Keratinocyte (primary cell): Measurements from ENCODE around the gene SH3BGRL. TPM values are rescaled to one million over a fixed set of nuclear protein-coding genes. Genes with fewer than 3 reads are reported as not detected.
"Not testable (repeated sequence)": the region's sequence is repeated elsewhere in the genome, so short reads cannot be mapped to it uniquely, and the experiment has no call there.

ENCODE experiments used
- DNase-seq: peaks from one replicate; pipeline ENCODE4 v3.0.0-alpha.2; 2011; ENCODE audit warnings: low read depth, missing footprints, low spot score
- FAIRE-seq: peaks from 2 replicates; lab custom pipeline; 2011; peaks lifted over from hg19 to GRCh38; lab: Jason Lieb, UNC
- H2AFZ ChIP-seq: 2 replicates; pipeline ENCODE4 v1.6.0; 2012; ENCODE audit warnings: low read length, control low read depth, inconsistent platforms; ENCODE audit not compliant: control insufficient read depth
- H3K27ac ChIP-seq: 2 replicates; pipeline ENCODE4 v1.5.1; 2011; ENCODE audit warnings: low read length; ENCODE audit not compliant: control insufficient read depth, insufficient read depth
- H3K27me3 ChIP-seq: 3 replicates; pipeline ENCODE4 v1.6.0; 2011; ENCODE audit warnings: low read length; ENCODE audit not compliant: control insufficient read depth, insufficient read depth; ENCODE audit errors: extremely low read depth
- H3K36me3 ChIP-seq, 2 experiments: 2 replicates in 1 of 2; 3 replicates in 1 of 2; pipeline ENCODE4 v1.5.1; 2011; ENCODE audit warnings: low read length in 2 of 2, mild to moderate bottlenecking in 1 of 2; ENCODE audit not compliant: control insufficient read depth in 2 of 2, insufficient read depth in 2 of 2; ENCODE audit errors: extremely low read depth in 1 of 2
- H3K4me1 ChIP-seq: 3 replicates; pipeline ENCODE4 v1.5.1; 2011; ENCODE audit warnings: low read length; ENCODE audit not compliant: control insufficient read depth, insufficient read depth; ENCODE audit errors: extremely low read depth
- H3K4me2 ChIP-seq: 3 replicates; pipeline ENCODE4 v1.6.0; 2011; ENCODE audit warnings: low read depth, low read length; ENCODE audit not compliant: control insufficient read depth, insufficient read depth; ENCODE audit errors: extremely low read depth
- H3K4me3 ChIP-seq, 3 experiments: fragments of 200-600 bp in 1 of 3; sonication (generic) in 1 of 3; 2 replicates in 2 of 3; 3 replicates in 1 of 3; pipeline ENCODE4 v1.5.1; 2011 to 2016; ENCODE audit warnings: low read length in 3 of 3, mild to moderate bottlenecking in 3 of 3, control low read depth in 2 of 3, inconsistent platforms in 1 of 3, low read depth in 1 of 3, mixed read lengths in 1 of 3, mixed run types in 1 of 3, moderate library complexity in 1 of 3; ENCODE audit not compliant: control insufficient read depth in 2 of 3, insufficient read depth in 2 of 3; ENCODE audit errors: extremely low read depth in 1 of 3
- H3K79me2 ChIP-seq: 2 replicates; pipeline ENCODE4 v1.6.0; 2012; ENCODE audit warnings: low read length; ENCODE audit not compliant: control insufficient read depth, insufficient read depth
- H3K9ac ChIP-seq: 3 replicates; pipeline ENCODE4 v1.6.0; 2011; ENCODE audit warnings: low read length; ENCODE audit not compliant: control insufficient read depth, insufficient read depth; ENCODE audit errors: extremely low read depth
- H3K9me1 ChIP-seq: 3 replicates; pipeline ENCODE4 v1.6.0; 2011; ENCODE audit warnings: low read length; ENCODE audit not compliant: control insufficient read depth, insufficient read depth; ENCODE audit errors: extremely low read depth
- H3K9me3 ChIP-seq: 2 replicates; pipeline ENCODE4 v1.5.1; 2012; ENCODE audit warnings: low read depth, low read length; ENCODE audit not compliant: control insufficient read depth
- H4K20me1 ChIP-seq: 3 replicates; pipeline ENCODE4 v1.6.0; 2011; ENCODE audit warnings: low read length; ENCODE audit not compliant: control insufficient read depth, insufficient read depth; ENCODE audit errors: extremely low read depth
- CTCF ChIP-seq, 3 experiments: IDR thresholded peaks in 1 of 3; conservative IDR thresholded peaks in 1 of 3; optimal IDR thresholded peaks in 1 of 3; 2 replicates in 2 of 3; 3 replicates in 1 of 3; pipeline versions ENCODE3 to v1.5.1; 2011; ENCODE audit warnings: low read length in 3 of 3, mild to moderate bottlenecking in 3 of 3, moderate library complexity in 2 of 3, control low read depth in 1 of 3, inconsistent platforms in 1 of 3; ENCODE audit not compliant: insufficient read depth in 2 of 3; ENCODE audit errors: extremely low read depth in 1 of 3
- EZH2 ChIP-seq: IDR thresholded peaks from one replicate; pipeline ENCODE4 v1.6.1; 2012; ENCODE audit warnings: inconsistent platforms, mild to moderate bottlenecking, low read length, moderate library complexity
- dilution Hi-C: fragments of 300-500 bp; cut with MboI; formaldehyde crosslinking; loops from one replicate; pipeline ENCODE4 v1.7.0; 2020; ENCODE audit warnings: low sequenced_read_pairs; ENCODE audit not compliant: extremely low pct_ligation_motif_present
- polyA plus RNA-seq, 5 experiments: library from polyadenylated mRNA; depleted of rRNA in 3 of 5; stranded (reverse) in 3 of 5; stranded (forward) in 1 of 5; unstranded in 1 of 5; fragments of >200 nt; gene quantifications; 1 replicate in 1 of 5; 2 replicates in 3 of 5; 3 replicates in 1 of 5; pipeline versions ENCODE4 v1.2.1 to v1.2.3, GENCODE V29; 2011 to 2012; ENCODE audit warnings: missing spikeins in 2 of 5, low read depth in 1 of 5, low replicate concordance in 1 of 5

SH3BGRL gene
- polyA plus RNA-seq, 1 donor (not counting 4 experiments of a cell fraction or from before 2014, with no cell fraction given), result 82.4 TPM

GRCh38 chrX:81308086-81308829 is 106.4 kb downstream of the SH3BGRL start:
- H3K4me3 ChIP-seq, result no peak overlapping the region
- no peaks in the 10 kb centered on the region for H4K20me1 ChIP-seq
- H3K4me1 ChIP-seq, result no peaks in the 10 kb centered on the region
- H3K9ac ChIP-seq, result no peak overlapping the region
- no peaks in the 10 kb centered on the region for H3K27me3 ChIP-seq
- H3K9me1 ChIP-seq, result no peaks in the 10 kb centered on the region
- H3K36me3 ChIP-seq, result no peaks in the 10 kb centered on the region
- DNase-seq (no peak), FAIRE-seq (no peak)
- H3K9me3 ChIP-seq, result no peaks in the 10 kb centered on the region
- TF ChIP-seq EZH2, result no peak
- no peak for TF ChIP-seq CTCF (optimal IDR thresholded peaks at IDR 0.05 in 1 of 3, IDR thresholded peaks at IDR 0.05 in 1 of 3, conservative IDR thresholded peaks at IDR 0.05 in 1 of 3; ENCODE audit: extremely low read depth in 1 of 3, insufficient read depth in 2 of 3, low read length in 3 of 3)
- no peaks in the 10 kb centered on the region for H3K79me2 ChIP-seq
- H3K4me2 ChIP-seq, result no peak overlapping the region
- no peak overlapping the region for H3K27ac ChIP-seq
- dilution Hi-C loops, result no loop called here
- no peak overlapping the region for H2AFZ ChIP-seq

GRCh38 chrX:81316163-81316562 is 114.3 kb downstream of the SH3BGRL start:
- Histone ChIP-seq H3K79me2 (no peaks in the 10 kb centered on the region), H3K4me1 (peaks cover 5% of the 10 kb centered on the region), H3K9me3 (no peaks in the 10 kb centered on the region), H3K4me3 (no peak overlapping the region), H3K9me1 (no peaks in the 10 kb centered on the region), H3K27me3 (no peaks in the 10 kb centered on the region), H3K36me3 (no peaks in the 10 kb centered on the region), H2AFZ (no peak overlapping the region), H3K27ac (no peak overlapping the region), H3K4me2 (no peak overlapping the region), H3K9ac (no peak overlapping the region), H4K20me1 (no peaks in the 10 kb centered on the region)
- no peak for FAIRE-seq
- no peak for DNase-seq
- TF ChIP-seq CTCF (optimal IDR thresholded peaks at IDR 0.05 in 1 of 3, IDR thresholded peaks at IDR 0.05 in 1 of 3, conservative IDR thresholded peaks at IDR 0.05 in 1 of 3; ENCODE audit: extremely low read depth in 1 of 3, insufficient read depth in 2 of 3, low read length in 3 of 3), result no peak
- TF ChIP-seq EZH2, result no peak
- dilution Hi-C loops, result no loop called here

GRCh38 chrX:81331653-81332052 is 129.8 kb downstream of the SH3BGRL start:
- H3K27me3 ChIP-seq, H3K9ac ChIP-seq, FAIRE-seq, H3K4me1 ChIP-seq, H3K79me2 ChIP-seq, H3K4me2 ChIP-seq, H2AFZ ChIP-seq, H3K27ac ChIP-seq, H3K36me3 ChIP-seq, H3K9me3 ChIP-seq, H4K20me1 ChIP-seq, DNase-seq, dilution Hi-C loops, H3K4me3 ChIP-seq, H3K9me1 ChIP-seq: not testable (repeated sequence)
